GM12873 (cell line): ENCODE results near the gene SUPT16H.

Source experiments
- CTCF ChIP-seq: IDR thresholded peaks from 2 replicates; pipeline ENCODE4 v1.5.1; 2012; ENCODE audit warnings: low read depth, mild to moderate bottlenecking, moderate library complexity, low read length, control low read depth; ENCODE audit not compliant: insufficient read depth; ENCODE audit errors: missing control alignments

SUPT16H gene

DNA sequence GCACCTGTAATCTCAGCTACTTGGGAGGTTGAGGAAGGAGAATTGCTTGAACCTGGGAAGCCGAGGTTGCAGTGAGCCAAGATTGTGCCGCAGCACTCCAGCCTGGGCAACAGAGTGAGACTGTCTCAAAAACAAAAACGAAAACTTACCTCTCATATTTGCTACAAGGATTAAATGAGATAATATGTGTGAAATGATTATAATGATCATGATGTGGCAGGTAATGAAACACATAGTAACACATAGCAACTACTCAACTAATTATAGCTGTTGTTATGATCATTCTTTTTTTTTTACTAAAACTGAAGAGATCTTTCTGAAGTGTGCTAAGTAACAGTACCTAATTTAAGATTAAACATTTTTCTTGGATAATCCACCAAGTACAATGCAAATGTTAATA, 73.9 kb downstream of the SUPT16H start:
- TF ChIP-seq CTCF = no peak

- no peak for TF ChIP-seq CTCF
Observed at GRCh38 chr14:21309238-21309636, 74.6 kb downstream of the SUPT16H start.

DNA sequence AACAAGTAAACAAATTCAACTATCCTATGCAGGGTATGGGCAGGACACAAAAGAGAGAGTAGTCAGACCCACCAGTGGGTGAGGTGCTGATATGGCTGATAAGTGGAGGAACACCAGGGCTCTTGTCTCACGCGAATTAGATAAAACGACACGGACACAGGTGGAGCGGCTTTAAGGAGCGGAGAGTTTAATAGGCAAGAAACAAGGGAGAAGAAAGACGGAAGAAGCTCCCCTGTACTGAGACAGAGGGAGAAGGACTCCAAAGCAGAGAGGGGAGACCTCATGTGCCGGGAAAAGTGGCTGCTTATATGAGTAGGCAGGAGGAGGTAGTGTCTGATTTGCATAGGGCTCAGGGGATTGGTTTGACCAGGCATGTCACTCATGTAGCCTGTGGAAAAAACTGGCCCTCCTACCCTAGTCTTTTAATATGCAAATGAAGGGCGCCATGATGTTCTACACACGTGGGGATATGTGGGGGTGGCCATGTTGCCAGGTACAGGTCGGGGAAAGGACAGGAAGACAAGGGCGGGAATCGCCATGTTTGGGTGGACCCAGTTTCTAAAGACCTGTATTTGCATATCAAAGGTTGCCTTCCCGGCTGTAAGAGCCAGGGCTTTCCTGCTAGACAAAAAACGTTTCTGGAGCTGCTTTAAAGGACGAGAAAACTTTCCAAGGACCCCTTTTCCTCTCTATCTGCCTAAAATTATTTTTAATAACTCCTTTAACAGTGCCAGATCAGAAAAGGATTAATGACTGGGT, 75.2 kb downstream of the SUPT16H start:
- TF ChIP-seq CTCF = no peak

DNA sequence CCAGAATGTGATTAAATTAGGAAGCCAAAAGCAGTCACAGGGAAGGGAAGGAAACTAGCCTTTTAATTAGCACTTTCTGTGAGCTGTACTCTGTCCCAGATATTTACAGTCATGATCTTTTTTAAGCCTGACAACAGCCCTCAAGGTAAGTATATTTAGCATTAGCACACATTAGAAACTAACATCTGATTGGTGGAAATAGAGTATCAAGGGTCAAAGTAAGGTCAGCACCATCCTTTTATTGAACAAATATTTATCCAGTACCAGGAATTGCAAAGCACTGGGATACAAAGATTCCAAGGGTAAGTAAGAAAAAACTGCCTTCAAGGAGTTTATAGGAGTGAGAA, 75.7 kb downstream of the SUPT16H start:
- no peak for TF ChIP-seq CTCF

DNA sequence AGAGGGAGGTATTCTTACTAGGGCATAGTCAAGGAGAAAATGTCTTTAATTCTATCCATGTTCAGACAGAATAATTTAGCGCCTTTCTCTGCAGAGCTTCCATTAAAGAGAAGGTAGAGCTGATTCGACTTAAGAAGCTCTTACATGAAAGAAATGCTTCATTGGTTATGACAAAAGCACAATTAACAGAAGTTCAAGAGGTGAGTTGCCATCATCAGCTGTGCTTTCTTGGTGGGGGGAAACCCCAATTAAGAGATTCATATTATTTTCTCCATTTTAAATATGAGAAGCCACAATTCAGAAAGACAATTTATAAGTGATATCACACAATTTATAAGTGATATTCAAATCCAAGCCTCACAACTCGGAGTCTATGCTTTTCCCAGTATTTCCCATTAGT, 76.2 kb downstream of the SUPT16H start:
- no peak for TF ChIP-seq CTCF

DNA sequence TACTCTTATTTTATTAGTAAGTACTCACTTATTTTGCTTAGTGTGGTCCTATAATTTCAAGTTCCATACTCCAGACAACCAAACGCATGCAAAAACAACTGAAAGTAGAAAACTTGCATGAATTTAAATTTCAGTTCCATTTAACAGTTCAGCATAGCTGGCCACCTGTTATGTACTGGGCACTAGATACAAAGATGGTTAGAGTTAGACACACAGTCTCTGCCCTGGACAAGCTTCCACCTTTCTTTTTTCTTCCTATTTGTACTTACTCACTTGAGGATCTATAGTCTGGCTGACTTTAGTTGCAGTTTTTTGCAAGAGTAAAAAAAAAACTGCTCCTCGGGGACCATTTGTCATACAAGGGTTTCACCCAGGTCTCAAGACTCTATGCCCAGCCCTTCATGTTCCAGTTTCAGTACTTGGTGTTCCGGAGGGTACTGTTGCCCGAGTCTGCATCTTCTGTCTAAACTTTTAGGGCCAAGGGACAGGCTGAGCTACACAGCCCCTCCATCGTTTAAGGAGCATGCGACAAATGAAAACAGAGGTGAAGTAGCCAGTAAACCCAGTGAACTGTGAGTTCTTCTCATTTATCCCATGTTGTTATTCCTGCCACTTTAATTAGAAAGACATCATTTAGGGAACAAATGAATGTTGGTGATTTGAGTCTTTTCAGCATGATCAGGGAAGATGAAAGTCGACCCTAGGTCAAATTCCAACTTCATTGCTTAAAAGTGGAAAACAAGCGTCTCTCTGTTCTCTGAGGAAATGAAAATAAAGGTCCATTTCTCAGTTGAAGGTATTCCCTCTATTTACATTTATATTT, 81.6 kb downstream of the SUPT16H start:
- TF ChIP-seq CTCF = no peak
